ENCODE measurements around the gene ADPRM. TPM values are rescaled to one million over a fixed set of nuclear protein-coding genes. Genes with fewer than 3 reads are reported as not detected.

Gene ADPRM
- total RNA-seq, 6 experiments from 2014 or later = 3.6 to 9.6 (median 4.5) TPM

DNA sequence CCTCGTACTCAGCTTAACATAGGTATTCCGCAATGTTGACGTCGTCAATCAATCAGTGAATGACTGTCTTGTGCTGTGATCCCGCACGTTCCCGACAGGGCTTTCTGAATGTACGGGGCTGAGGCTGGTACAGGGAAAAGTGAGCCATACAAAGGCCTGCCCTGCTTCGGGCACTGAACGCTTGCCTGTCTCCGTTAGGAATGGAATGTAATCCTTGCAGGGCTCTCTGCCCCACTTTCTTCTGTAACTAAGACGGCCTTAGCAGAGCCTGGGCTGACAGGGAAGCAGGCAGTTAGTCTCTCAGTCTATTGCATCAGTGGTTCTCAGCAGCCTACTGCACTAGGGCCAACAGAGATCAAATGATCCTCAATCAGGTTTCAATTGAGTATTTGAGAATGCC is 24.1 kb upstream of the ADPRM start:
- H3K4me3 ChIP-seq = no peak overlapping the region
- no peak for TF ChIP-seq POLR2A (IDR thresholded peaks at IDR 0.05)
- TF ChIP-seq, protein P1, sequence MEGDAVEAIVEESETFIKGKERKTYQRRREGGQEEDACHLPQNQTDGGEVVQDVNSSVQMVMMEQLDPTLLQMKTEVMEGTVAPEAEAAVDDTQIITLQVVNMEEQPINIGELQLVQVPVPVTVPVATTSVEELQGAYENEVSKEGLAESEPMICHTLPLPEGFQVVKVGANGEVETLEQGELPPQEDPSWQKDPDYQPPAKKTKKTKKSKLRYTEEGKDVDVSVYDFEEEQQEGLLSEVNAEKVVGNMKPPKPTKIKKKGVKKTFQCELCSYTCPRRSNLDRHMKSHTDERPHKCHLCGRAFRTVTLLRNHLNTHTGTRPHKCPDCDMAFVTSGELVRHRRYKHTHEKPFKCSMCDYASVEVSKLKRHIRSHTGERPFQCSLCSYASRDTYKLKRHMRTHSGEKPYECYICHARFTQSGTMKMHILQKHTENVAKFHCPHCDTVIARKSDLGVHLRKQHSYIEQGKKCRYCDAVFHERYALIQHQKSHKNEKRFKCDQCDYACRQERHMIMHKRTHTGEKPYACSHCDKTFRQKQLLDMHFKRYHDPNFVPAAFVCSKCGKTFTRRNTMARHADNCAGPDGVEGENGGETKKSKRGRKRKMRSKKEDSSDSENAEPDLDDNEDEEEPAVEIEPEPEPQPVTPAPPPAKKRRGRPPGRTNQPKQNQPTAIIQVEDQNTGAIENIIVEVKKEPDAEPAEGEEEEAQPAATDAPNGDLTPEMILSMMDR (IDR thresholded peaks at IDR 0.05) = no peak
- intact Hi-C loops (cut with DNase I) = no loop called here
- no peak overlapping the region for H3K27ac ChIP-seq
- ATAC-seq = no peak
- 89% methylated on average over 10 of the region's 12 CpGs for WGBS (ENCODE audit: insufficient coverage, low coverage, low lambda C conversion rate, missing lambda C conversion rate)
- no peaks in the 10 kb centered on the region for H3K27me3 ChIP-seq
- H3K9me3 ChIP-seq = no peaks in the 10 kb centered on the region
- H3K4me1 ChIP-seq = no peaks in the 10 kb centered on the region
- H3K36me3 ChIP-seq = peaks cover 0 to 26% (median 1%) of the 10 kb centered on the region in 4 donors
- no peak for DNase-seq

- no peak for DNase-seq
- H3K36me3 ChIP-seq = peaks cover 0 to 28% (median 1%) of the 10 kb centered on the region in 4 donors
- TF ChIP-seq POLR2A (IDR thresholded peaks at IDR 0.05) = no peak
- TF ChIP-seq, protein P1 (IDR thresholded peaks at IDR 0.05) = no peak
- no peak overlapping the region for H3K4me3 ChIP-seq
- ATAC-seq = no peak
- intact Hi-C loops (cut with DNase I) = no loop called here
- H3K4me1 ChIP-seq = no peaks in the 10 kb centered on the region
- 83% methylated on average over 1 of the region's 4 CpGs for WGBS (ENCODE audit: insufficient coverage, low coverage, low lambda C conversion rate, missing lambda C conversion rate)
- no peaks in the 10 kb centered on the region for H3K27me3 ChIP-seq
- no peak overlapping the region for H3K27ac ChIP-seq
- H3K9me3 ChIP-seq = no peaks in the 10 kb centered on the region
Observed at GRCh38 chr17:10674704-10675103, 22.7 kb upstream of the ADPRM start.

GRCh38 chr17:10681866-10682446 is 15.4 kb upstream of the ADPRM start:
- ATAC-seq (no peak), DNase-seq (no peak)
- Histone ChIP-seq H3K27me3 (no peaks in the 10 kb centered on the region), H3K27ac (no peak overlapping the region), H3K36me3 (peaks cover 11 to 63% (median 25%) of the 10 kb centered on the region in 4 donors), H3K4me1 (no peaks in the 10 kb centered on the region), H3K4me3 (no peak overlapping the region), H3K9me3 (no peaks in the 10 kb centered on the region)
- TF ChIP-seq, protein P1 (IDR thresholded peaks at IDR 0.05) = no peak
- TF ChIP-seq POLR2A (IDR thresholded peaks at IDR 0.05) = no peak
- intact Hi-C loops (cut with DNase I) = no loop called here
- 98% methylated on average over 7 of the region's 7 CpGs for WGBS (ENCODE audit: insufficient coverage, low coverage, low lambda C conversion rate, missing lambda C conversion rate)

GRCh38 chr17:10683853-10684252 is 13.5 kb upstream of the ADPRM start:
- TF ChIP-seq POLR2A (IDR thresholded peaks at IDR 0.05) = no peak
- TF ChIP-seq, protein P1 (IDR thresholded peaks at IDR 0.05) = peak in 3 of 4 donors; percentile 26 to 41 (median 28)
- Histone ChIP-seq H3K4me3 (no peak overlapping the region), H3K4me1 (no peaks in the 10 kb centered on the region), H3K27ac (no peak overlapping the region), H3K27me3 (no peaks in the 10 kb centered on the region), H3K36me3 (peaks cover 11 to 57% (median 25%) of the 10 kb centered on the region in 4 donors), H3K9me3 (no peaks in the 10 kb centered on the region)
- ATAC-seq (no peak), DNase-seq (no peak)
- intact Hi-C loops (cut with DNase I) = no loop called here
- 86% methylated on average over 2 of the region's 2 CpGs for WGBS (ENCODE audit: insufficient coverage, low coverage, low lambda C conversion rate, missing lambda C conversion rate)

Measured in right lobe of liver (tissue), 6 donors.